BE2C (cell line): ENCODE measurements around the gene PLA2G2C. TPM values are rescaled to one million over a fixed set of nuclear protein-coding genes. Genes with fewer than 3 reads are reported as not detected.
"Not testable (repeated sequence)": the region's sequence is repeated elsewhere in the genome, so short reads cannot be mapped to it uniquely, and the experiment has no call there.

Source experiments
- DNase-seq: peaks from one replicate; pipeline ENCODE4 v3.0.0-alpha.2; 2020
- H3K27me3 ChIP-seq: fragments of 250-450 bp; sonication (Bioruptor Pico); 2 replicates; pipeline ENCODE4 v1.5.1; 2020; ENCODE audit warnings: mild to moderate bottlenecking
- H3K36me3 ChIP-seq: fragments of 250-450 bp; sonication (Bioruptor Pico); 2 replicates; pipeline ENCODE4 v1.5.1; 2020; ENCODE audit warnings: mild to moderate bottlenecking
- H3K4me1 ChIP-seq: fragments of 250-450 bp; sonication (Bioruptor Pico); 2 replicates; pipeline ENCODE4 v1.5.1; 2020
- H3K4me3 ChIP-seq: 2 replicates; pipeline ENCODE4 v1.5.1; 2011; ENCODE audit warnings: low read depth, low read length
- H3K9me3 ChIP-seq: fragments of 250-450 bp; sonication (Bioruptor Pico); 2 replicates; pipeline ENCODE4 v1.5.1; 2020
- polyA plus RNA-seq: library from polyadenylated mRNA; unstranded; fragments of >200 nt; gene quantifications from one replicate; pipeline ENCODE4 v1.2.1, GENCODE V29; 2012; ENCODE audit warnings: low read depth, missing spikeins; ENCODE audit not compliant: insufficient read length, insufficient read depth
- TF ChIP-seq, protein P1 (sequence below): IDR thresholded peaks from 2 replicates; pipeline ENCODE4 v1.5.1; 2012; ENCODE audit warnings: mild to moderate bottlenecking, low read depth, low read length

The PLA2G2C gene
- polyA plus RNA-seq, result not detected

- Histone ChIP-seq H3K4me1 (peaks cover 5% of the 10 kb centered on the region), H3K27me3 (no peaks in the 10 kb centered on the region), H3K36me3 (no peaks in the 10 kb centered on the region), H3K9me3 (no peaks in the 10 kb centered on the region), H3K4me3 (peak within 1 kb of the TSS; percentile 65)
- DNase-seq, result peak; percentile 39
- TF ChIP-seq, protein P1, sequence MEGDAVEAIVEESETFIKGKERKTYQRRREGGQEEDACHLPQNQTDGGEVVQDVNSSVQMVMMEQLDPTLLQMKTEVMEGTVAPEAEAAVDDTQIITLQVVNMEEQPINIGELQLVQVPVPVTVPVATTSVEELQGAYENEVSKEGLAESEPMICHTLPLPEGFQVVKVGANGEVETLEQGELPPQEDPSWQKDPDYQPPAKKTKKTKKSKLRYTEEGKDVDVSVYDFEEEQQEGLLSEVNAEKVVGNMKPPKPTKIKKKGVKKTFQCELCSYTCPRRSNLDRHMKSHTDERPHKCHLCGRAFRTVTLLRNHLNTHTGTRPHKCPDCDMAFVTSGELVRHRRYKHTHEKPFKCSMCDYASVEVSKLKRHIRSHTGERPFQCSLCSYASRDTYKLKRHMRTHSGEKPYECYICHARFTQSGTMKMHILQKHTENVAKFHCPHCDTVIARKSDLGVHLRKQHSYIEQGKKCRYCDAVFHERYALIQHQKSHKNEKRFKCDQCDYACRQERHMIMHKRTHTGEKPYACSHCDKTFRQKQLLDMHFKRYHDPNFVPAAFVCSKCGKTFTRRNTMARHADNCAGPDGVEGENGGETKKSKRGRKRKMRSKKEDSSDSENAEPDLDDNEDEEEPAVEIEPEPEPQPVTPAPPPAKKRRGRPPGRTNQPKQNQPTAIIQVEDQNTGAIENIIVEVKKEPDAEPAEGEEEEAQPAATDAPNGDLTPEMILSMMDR, result no peak
Measured at GRCh38 chr1:20185834-20186782, at the start of gene PLA2G2C, which contains the start of gene UBXN10. Gene PLA2G2C, minus strand, starts transcription at chr1:20186518. Its CDS starts 9,155 bp downstream, at chr1:20177363. Gene UBXN10, plus strand, starts transcription at chr1:20186096. Its CDS starts 4,466 bp downstream, at chr1:20190562.

GRCh38 chr1:20234788-20235535, 48.6 kb upstream of the PLA2G2C start:
- DNase-seq, result no peak
- Histone ChIP-seq H3K36me3 (no peaks in the 10 kb centered on the region), H3K4me1 (no peaks in the 10 kb centered on the region), H3K9me3 (no peaks in the 10 kb centered on the region), H3K4me3 (no peak overlapping the region), H3K27me3 (no peaks in the 10 kb centered on the region)
- TF ChIP-seq, protein P1, result no peak

- peak; percentile 52 for DNase-seq
- Histone ChIP-seq H3K4me1 (no peaks in the 10 kb centered on the region), H3K36me3 (no peaks in the 10 kb centered on the region), H3K27me3 (no peaks in the 10 kb centered on the region), H3K9me3 (no peaks in the 10 kb centered on the region), H3K4me3 (peak overlapping the region; percentile 17; the same call in 1 of the 2 replicates)
- TF ChIP-seq, protein P1, result no peak
Measured at GRCh38 chr1:20233866-20234265, 47.5 kb upstream of the PLA2G2C start.

DNA sequence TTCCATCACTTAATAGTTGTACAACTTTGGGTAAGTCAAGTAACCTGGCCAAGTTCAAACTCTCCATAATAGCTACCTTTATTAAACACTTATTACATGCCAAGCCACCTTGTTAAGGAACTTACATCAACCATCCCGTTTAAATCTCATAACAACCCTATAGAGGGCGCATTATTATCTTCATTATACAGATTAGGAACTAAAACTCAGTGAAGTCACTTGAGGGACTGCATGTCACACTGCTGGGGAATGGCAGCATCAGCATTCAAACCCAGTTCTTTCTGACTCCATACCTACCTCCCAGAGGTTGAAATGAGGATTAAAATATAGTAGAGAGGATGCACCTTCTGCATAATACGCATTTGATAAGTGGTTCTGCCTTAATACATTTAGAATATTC, 47.1 kb upstream of the PLA2G2C start:
- Histone ChIP-seq H3K4me3 (no peak overlapping the region), H3K27me3 (no peaks in the 10 kb centered on the region), H3K4me1 (no peaks in the 10 kb centered on the region), H3K36me3 (no peaks in the 10 kb centered on the region), H3K9me3 (no peaks in the 10 kb centered on the region)
- TF ChIP-seq, protein P1, result peak; percentile 45
- no peak for DNase-seq

GRCh38 chr1:20232564-20232963, 46.2 kb upstream of the PLA2G2C start:
- H3K4me1 ChIP-seq, DNase-seq, H3K9me3 ChIP-seq, H3K4me3 ChIP-seq, H3K27me3 ChIP-seq, H3K36me3 ChIP-seq: not testable (repeated sequence)

DNA sequence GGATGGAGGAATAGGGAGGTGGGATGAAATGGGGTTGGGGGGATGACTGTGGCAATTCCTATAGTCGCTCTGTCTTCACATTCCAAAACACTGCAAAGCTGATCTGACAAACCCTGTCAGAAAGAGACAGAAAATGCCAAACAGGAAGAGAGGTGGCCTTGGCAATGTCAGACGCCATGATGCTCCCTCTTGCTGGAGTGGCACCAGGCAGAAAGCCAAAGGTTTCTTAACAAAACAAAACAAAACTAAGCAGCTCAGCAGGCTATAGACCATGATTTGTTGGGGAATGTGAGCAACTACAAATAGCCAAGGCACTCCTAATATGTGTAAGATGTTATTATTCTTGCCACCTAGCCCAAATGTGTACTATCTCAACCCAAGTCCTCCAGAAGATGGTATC, 42.9 kb upstream of the PLA2G2C start:
- Histone ChIP-seq H3K4me1 (no peaks in the 10 kb centered on the region), H3K4me3 (no peak overlapping the region), H3K36me3 (no peaks in the 10 kb centered on the region), H3K9me3 (no peaks in the 10 kb centered on the region), H3K27me3 (no peaks in the 10 kb centered on the region)
- DNase-seq, result no peak
- TF ChIP-seq, protein P1, result no peak
